GM04504 (cell line): ENCODE results near the gene BCL2L1.
"Not testable (repeated sequence)": the region's sequence is repeated elsewhere in the genome, so short reads cannot be mapped to it uniquely, and the experiment has no call there.

Experiments used
- DNase-seq: peaks from one replicate; pipeline ENCODE4 v3.0.0-alpha.2; 2012; ENCODE audit warnings: low read depth

BCL2L1 gene

DNA sequence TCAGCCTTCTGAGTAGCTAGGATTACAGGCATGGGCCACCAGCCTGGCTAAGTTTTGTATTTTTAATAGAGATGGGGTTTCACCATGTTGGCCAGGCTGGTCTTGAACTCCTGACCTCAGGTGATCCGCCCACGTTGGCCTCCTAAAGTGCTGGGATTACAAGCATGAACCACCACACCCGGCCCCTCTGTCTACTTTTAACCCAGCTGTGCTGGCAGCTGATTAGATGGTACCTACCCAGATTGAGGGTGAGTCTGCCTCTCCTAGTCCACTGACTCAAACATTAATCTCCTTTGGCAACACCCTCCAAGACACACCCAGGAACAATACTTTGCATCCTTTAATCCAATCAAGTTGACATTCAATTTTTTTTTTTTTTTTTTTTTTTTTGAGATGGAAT is 74.6 kb downstream of the BCL2L1 start:
- not testable (repeated sequence) for DNase-seq

DNA sequence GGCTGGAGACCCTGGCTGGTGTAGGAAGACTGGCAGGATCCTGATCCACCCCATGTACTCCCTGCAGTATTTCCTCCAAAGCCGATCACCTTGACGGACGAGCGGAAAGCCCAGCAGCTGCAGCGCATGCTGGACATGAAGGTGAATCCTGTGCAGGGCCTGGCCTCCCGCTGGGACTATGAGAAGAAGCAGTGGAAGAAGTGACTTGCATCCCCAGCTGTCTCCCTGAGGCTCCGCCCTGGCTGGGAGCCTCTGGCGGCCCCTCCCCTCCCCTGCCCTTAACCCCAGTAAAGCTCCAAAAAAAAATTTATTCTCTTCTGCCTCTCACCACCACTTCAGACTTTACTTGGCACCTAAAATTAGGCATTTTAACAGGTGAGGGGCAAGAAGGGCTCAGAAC is 78.0 kb downstream of the BCL2L1 start:
- no peak for DNase-seq

DNA sequence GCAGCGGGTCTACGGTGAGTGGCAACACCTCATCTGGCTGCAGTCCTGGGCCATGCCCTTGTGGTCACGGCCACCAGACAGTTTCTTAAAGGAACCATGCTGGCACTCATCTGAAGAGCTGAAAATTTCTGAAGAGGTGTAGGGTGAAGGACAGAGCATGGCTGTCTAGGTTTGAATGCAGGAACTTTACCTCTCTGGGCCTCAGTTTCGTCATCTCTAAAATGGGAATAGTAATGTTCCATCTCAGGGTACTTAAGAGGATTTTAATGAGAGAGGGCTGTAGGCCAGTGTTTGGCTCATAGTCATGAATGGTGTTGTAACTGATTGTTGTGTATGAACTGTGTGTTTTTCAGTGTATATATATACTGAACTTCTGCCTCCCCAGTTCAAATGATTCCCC is 79.1 kb downstream of the BCL2L1 start:
- DNase-seq = no peak

DNA sequence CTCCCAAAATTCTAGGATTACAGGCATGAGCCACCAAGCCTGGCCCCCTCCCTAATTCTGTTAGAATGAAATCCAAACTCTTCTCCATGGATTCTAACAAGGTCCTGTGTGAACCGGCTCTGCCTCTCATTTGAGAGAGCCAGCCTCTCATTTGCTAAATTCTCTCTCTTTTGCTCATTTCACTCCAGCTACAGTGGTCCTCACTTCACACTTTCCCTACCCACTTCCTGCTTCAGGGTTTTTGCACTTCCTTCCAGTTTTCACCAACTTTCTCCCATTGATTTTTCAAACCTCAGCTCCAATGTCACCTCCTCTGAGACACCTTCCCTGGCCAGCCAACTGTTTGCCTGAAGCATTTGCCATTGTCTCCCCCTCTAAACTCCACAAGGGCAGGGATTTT is 79.8 kb downstream of the BCL2L1 start:
- no peak for DNase-seq

DNA sequence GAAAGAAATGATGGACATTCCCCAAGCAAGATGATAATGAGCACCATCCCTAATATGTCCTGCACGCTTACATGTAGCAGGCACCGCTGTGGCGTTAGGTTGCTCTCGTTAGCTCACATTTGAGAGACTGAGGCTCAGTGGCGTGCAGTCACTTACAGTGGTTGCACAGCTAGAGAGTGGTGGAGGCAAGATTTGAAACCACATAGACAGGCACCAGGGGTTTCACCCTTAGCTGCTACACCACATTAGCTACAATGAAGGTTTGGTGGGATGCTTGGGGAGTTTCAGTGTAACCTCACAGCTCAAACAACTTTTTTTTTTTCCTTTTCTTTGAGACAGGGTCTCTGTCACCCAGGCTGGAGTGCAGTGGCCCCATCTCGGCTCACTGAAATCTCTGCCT is 81.3 kb downstream of the BCL2L1 start:
- no peak for DNase-seq

DNA sequence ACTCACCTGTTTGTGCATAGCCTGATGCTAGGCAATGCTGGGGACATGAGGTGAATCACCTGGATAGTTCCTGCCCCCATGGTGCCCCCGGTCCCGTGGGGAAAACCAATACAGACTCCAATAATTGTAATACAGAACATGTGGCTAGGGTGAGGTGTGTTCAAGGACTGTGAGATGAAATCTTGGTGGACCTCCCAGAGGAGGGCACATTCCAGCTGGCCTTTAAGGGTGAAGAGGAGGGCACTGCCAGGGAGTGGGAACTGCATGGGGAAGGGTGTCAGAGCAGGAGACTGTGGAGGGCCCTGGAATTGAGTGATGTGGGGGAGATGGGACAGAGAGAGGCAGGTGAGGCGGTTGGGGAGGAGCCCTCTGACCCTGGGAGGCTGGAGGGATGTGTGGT is 82.4 kb downstream of the BCL2L1 start:
- DNase-seq = no peak

DNA sequence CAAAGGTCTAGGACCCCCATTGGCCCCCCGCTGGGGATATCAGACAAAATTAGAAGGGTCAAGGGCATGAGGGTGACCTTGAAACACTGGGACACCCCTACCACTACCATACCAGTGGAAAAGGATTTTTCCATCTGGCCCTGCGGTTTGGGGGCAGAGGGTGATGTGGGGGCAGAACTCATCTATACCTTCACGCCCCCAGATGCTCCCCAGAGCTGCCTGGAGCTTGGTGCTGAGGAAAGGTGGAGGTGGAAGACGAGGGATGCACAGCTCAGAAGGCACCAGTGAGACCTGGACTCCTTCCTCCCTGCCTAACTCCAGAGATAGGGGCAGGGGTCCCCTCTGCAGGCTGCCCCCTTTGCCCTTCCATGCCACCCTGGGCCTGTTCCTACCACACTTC is 83.9 kb downstream of the BCL2L1 start:
- no peak for DNase-seq

DNA sequence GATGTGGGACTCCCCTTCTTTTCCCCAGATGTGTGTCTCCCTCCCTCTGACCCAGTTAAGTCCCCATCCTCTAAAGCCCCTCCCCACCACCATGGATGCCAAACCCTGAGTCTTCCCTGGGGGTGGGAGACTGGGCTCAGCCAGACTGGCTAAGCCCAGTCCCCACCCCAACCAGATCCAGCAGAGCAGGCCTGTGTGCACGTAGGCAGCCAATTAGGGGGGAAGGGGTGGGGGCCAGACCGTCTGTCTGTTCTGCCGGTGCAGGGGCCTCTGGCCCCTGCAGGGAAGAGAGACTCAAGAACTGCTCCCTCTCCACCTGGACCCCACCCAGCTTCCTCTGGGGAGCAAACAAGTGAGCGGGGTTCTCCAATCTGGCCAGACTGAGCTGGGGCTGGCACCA is 84.4 kb downstream of the BCL2L1 start:
- no peak for DNase-seq

DNA sequence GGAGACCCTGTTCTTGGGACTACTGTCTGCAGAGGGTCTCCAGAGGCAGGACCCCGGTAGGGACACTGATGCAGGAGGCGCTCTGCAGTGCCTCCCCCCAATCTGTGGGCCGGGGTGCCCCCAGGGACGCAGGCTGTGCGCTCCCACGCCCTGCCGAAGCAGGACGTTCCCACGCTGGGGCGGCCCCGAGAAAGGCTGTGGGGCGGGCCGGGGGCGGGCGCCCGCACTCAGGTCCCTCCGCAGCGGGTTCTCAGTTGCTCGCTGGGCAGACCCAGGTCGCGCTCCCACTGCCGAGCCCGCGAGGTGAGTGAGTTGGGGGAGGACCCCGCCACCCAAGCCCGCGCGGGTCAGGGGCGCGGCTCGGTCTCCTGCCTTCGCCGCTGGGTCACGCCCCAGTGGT is 85.0 kb downstream of the BCL2L1 start, which contains the start of gene COX4I2:
Gene COX4I2, plus strand, starts transcription at position 253 of the 400 bp plus-strand sequence. CDS start 1,106 bp downstream, outside the sequence.
- no peak for DNase-seq

DNA sequence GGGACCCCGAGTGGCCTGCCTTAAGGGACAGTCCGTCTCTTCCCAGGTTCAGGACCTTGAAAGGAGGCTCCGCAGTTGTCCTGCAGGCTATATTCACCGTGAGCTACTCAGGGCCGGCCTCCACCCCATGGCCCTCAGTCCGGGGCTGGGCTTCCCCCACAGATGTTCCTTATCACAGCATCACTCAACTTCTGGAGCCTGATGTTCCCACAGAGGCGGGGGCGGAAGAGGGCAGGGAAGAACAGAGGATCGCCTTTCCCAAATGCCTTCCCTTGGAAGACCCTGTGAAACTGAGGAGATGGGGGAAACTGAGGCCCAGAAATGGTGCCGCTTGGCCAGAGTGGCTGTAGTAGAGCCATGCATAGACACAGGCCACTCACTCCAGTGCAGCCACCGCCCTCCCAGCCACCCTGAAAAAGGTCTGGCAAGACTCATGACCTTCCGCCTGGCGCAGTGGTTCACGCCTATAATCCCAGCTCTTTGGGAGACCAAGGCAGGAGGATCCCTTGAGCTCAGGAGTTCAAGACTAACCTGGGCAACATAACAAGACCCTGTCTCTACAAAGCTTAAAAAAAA is 89.2 kb downstream of the BCL2L1 start:
- DNase-seq = no peak

DNA sequence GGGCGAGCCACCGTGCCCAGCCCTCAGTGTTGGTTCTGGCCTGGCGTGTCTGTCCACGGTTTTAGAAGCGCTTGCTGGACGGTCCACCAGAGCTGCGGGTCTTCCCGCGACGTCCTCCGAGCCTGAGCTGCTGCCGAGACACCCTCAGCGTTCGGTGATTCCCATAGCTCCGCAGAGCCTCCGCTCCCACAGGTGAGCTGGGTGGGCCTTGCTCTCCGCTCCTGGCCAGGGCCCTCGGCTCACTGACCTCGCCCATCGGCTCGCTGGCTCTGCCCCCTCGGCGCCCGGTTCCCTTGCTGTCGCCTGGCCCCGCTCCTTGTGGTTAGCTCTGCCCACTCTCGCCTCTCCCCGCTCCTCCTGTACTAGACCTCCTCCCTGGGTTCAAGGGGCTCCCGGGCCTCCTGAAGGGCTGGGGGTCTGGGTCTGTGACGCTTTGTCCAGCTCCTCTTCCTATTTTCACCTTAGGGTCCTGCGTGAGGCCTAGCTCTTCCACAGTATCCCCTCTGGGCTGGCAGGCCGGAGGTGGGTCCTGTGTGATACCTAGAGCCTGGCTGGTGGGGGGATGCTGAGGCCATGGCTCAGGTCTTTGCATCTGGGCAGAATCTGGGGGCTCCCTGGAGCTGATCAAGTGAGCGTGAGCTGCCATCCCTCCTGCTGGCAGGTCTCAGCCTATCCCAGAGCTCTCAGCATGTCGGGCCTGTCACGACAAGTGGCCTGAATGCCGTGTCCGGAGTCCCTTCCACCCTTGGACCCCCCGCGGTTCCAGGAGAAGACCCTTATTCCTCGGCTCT is 89.9 kb downstream of the BCL2L1 start:
- no peak for DNase-seq

DNA sequence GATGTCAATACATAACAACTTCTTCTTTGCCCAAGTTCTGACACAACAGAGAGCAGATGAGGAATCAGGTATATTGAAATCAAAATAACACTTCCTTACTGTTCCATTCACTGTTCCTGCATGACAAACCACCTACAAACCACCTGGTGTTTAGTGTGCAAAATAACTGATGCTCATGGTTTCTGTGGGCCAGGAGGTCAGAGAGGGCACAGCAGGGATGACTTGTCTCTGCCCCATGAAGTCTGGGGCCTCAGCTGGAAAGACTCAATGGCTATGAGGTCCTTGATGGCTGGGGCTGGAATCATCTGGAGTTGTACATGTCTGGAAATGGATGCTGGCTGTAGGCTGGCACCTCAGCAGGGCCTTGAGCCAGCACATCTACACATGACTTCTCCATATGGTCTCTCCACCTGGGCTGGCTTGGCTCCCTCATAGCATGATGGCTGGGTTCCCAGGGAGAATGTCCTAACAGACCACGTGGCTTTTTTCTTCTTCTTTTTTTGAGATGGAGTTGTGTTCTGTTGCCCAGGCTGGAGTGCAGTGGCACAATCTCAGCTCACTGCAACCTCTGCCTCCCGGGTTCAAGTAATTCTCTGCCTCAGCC is 92.4 kb downstream of the BCL2L1 start:
- DNase-seq = no peak

DNA sequence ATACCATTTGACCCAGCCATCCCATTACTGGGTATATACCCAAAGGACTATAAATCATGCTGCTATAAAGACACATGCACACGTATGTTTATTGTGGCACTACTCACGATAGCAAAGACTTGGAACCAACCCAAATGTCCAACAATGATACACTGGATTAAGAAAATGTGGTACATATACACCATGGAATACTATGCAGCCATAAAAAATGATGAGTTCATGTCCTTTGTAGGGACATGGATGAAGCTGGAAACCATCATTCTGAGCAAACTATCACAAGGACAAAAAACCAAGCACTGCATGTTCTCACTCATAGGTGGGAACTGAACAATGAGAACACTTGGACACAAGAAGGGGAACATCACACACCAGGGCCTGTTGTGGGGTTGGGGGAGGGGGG is 94.6 kb downstream of the BCL2L1 start:
- DNase-seq = not testable (repeated sequence)

DNA sequence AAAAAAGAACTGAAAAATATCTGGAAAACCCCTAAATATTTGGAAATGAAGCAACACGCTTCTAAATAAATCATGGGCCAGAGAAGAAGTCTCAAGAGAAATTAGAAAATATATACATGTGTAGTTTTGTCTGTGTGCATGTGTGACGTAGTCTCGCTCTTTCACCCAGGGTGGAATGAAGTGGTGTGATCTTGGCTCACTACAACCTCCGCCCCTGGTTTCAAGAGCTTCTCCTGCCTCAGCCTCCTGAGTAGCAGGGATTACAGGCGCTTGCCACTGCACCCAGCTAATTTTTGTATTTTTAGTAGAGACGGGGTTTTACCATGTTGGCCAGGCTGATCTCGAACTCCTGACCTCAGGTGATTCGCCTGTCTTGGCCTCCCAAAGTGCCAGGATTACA is 96.1 kb downstream of the BCL2L1 start:
- DNase-seq = not testable (repeated sequence)

DNA sequence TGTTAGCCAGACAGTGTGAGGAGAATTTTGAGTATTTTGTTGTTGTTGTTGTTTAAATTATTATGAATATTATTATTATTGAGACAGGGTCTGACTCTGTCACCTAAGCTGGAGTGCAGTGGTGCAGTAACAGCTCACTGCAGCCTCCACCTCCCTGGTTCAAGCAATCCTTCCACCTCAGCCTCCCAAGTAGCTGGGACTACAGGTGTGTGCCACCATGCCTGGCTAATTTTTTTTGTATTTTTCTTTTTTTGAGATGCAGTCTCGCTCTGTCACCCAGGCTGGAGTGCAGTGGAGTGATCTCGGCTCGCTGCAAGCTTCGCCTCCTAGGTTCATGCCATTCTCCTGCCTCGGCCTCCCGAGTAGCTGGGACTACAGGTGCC is 99.6 kb downstream of the BCL2L1 start:
- not testable (repeated sequence) for DNase-seq

DNA sequence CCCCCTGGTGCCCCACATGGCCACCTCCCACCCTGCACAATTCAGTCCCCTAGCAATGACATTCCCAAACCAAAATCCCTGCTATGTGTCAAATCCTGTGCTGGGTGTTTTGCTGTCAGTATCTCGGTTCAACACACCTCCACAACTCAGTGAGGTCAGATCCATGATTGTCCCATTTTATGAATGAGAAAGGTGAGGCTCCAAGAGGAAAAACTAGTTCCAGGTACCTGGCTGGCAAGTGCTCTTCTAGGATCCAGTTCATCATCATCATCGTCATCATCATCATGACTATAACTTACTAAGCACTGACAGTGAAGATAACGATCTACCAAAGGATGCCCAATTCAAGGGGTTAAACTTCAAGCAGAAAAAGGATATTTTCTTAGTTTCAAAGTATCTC is 102.4 kb downstream of the BCL2L1 start:
- no peak for DNase-seq

DNA sequence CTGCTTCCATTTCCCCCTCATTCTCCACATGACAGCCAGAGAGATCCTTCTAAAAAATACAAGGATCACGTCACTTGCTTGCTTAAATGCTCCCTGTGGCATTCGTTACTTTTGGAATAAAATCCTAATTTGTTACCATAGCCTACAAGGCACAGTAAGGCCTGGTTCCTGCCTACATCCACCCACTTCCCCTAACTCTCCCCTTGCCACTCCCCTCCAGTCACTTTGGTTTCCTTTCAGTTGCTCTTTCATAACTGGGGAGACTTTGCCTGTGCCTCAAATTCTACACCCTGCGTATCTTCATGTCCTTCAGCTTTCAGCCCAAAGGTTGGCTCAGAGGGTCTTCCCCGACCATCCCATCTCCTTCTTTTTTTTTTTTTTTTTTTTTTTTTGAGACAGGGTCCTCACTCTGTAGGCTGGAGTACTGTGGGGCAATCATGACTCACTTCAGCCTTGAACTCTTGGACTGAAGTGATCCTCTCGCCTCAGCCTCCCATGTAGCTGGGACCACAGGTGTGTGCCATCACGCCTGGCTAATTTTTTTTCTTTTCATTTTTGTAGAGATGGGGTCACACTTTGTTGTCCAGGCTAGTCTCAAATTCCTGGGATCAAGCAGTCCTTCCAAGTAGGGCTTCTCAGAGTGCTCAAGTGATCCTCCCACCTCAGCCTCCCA is 105.1 kb downstream of the BCL2L1 start:
- DNase-seq = no peak

DNA sequence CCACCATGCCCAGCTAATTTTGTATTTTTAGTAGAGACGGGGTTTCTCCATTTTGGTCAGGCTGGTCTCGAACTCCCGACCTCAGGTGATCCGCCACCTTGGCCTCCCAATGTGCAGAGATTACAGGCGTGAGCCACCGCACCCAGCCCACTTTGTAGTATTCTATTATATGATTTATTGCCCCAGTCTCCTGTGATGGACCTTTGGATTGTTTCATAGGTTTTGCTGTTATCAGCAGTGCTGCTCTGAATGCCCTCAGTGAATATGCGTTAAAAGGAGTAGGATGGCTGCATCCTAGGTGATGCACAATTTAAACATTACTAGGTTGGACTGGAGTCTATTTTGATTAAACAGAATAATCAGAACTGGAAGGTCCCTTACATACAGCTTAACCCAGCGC is 107.3 kb downstream of the BCL2L1 start:
- DNase-seq = no peak
